DMS153 (cell line): ENCODE measurements around the gene WDR5.

Source experiments
- DNase-seq: peaks from one replicate; lab custom pipeline; 2025; lab: John Stamatoyannopoulos, UW

The WDR5 gene

GRCh38 chr9:134208981-134209725 is 73.3 kb downstream of the WDR5 start:
- no peak for DNase-seq
